DMS53 (cell line): ENCODE measurements around the gene RSPO4.
"Not testable (repeated sequence)": the region's sequence is repeated elsewhere in the genome, so short reads cannot be mapped to it uniquely, and the experiment has no call there.

Experiments used
- DNase-seq: peaks from one replicate; lab custom pipeline; 2025; lab: John Stamatoyannopoulos, UW

The RSPO4 gene

DNA sequence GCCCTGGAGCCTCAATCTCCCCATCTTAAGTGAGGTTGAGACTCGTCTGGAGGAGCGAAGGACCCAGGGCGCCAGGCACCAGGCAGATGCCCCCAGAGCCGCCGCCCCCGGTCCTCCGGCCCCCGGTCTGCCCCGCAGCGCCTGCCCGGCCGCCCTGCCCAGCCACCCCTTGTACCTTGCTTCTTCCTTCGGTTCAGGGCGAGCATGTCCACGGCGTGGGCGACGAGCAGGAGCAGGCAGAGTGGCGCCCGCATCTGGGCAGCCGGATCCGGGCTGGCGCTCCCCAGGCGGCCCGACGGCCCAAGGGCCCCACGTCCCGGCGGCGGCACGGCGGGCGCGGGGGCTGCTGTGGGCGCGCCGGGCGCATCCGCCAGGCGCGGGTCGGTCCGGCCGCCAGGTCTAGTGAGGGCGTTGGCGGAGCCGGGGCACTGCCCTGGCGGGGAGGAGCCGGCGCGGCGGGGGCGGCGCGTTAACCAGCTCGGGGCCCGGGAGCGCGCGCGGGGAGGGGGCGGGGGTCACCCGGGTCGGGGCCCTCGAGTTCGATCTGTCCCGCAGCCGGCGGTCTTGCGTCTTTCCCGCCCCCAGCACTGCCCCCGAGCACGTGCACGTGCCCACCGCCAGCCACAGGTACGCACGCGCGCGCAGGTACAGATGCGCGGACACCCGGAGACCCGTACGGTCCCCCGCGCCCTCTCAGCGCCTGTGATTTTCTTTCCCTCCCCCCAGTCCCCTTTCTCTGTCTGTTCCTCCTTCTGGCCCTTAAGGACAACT lies at the start of gene RSPO4:
RSPO4 (minus strand) TSS at position 401 of the 771 bp plus-strand sequence; CDS start at position 254, 147 bp downstream.
- DNase-seq, result peak; percentile 83

DNA sequence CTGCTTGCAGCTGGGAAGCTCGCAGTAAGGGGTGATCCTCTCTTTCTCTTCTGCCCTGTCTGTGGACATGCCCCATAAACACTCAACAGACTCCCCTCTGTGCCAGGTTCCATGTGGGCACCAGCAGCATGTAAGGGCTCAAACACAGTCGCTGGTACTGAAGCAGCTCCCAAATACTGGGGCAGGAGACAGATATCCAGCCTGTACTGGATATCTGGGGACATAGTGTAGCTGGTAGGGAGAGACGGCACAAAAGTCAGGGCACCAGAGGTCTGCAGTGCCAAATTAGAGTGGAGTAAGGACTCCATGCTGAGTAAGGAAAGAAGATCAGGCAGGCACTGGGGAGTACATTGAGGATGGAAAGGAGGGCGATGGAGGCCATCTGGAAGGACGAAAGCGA lies 48.3 kb upstream of the RSPO4 start:
- no peak for DNase-seq

DNA sequence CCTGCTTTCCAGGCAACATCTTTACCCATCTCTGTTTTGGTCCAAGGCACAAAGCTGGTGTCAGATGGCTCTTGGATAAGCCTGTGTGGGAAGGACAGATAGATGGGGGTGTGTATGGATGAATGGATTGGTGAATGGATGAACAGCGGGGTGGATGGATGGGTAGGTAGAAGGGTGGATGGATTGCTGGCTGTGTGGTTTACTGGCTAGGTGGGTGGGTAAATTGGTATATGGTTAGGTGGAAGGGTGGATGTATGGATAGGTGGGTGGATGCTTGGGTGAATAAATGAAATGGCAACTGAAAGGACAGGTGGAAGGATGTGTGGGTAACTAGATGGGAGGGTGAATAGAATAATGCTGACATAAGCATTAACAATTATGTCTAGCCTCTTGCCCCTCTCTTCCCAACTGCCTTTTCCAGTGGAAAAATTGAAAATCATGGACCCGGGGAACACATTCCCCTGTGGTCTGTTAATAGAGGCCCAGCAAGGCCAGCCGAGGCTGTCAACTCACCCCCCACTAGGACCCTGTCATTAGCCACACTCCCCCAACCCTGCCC lies 43.8 kb upstream of the RSPO4 start:
- DNase-seq, result no peak

DNA sequence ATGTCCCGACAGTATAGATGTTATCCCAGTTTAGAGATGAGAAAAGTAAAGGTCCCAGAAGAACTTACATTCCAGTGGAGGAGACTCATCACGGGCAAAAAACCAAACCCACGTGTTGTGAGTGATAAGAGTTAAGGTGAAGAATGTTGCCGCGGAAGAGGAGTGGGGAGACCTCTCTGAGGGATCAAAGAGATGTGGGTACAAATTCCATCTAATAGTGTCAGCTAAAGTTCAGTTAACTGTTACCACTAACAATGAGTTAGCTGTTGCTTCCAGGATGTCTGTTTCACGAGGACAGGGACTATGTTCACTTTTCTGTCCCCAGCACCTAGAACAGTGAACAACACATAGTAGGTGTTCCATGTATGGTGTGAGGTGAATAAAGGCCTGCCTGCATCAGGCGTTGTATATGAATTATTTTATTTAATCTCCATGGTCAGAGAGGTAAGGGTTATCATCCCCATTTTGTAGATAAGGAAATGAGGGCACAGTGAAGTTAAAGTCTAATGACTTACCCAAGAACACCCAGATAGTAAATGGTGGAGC lies 39.8 kb upstream of the RSPO4 start:
- no peak for DNase-seq

DNA sequence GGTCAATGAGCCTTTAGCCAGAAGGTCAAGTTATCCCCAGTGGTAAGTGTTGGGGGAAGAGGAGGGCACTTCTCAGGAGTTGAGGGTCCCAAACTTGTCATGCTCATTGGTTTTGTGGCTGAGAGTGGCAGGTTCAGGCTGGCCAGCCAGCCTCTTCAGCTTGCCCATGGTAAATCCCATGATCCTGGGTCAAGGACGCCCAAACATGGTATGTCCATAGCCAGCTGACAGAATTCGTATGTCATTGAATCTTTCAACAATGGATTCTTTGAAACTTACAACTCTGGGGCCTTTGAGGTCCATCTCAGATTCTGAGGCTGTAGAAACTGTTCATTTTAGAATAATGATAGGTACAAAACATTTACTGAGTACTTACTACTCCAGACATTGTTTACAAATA lies 36.1 kb upstream of the RSPO4 start:
- no peak for DNase-seq

DNA sequence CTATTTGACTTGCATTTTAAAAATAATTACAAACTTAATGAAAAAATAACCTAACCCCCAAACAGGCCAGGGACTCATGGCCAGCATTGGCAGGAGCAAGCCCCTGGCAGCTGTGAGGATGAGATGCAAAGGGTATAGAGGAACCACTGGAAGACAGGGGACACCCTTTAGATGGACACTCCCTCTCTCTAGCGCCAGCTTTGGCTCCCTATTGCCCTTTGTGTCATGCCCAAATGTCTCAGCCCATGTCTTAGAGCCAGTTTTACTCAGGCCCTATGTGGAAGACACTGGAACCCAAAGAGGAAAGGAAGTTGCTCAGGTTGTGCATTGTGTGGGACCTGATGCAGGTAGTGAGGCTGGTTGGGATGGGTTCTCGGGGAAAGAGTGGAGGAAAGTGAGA lies 34.9 kb upstream of the RSPO4 start:
- no peak for DNase-seq

DNA sequence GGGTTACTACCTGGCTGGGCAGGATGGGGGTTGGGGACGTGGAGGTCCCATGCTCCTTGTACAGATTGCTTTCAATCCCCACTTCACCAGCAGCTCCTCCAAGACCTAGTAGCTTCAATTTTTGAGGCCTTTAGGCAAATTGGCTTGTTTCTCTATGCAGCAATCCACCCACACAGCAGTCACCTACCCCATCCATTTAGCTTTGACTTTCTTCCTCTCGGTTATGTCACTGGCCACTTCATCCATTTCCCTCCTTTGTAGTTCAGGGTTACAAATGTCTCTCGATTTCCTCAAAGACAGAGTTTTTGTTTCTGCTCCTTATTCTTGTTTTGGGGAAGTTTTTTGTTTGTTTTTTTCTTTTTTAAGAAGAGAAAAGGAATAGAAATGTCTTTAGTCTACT lies 33.4 kb upstream of the RSPO4 start:
- no peak for DNase-seq

DNA sequence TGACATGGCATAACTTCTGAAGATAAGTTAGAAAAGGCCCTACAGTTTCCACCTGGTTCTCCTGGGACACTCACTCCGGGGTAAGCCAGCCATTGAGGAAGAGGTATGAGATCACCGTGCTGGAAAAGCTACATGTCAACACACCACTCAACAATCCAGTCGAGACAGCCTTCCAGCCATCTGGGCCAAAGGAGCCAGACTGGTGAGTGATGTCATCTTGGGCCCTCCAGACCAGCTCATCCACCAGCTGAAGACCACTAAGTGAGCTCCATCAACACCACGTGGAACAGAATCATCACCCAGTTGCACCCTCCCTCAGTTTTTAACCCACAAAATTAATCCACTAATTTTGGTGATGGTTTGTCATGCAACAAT lies 32.3 kb upstream of the RSPO4 start:
- peak; percentile 96 for DNase-seq

DNA sequence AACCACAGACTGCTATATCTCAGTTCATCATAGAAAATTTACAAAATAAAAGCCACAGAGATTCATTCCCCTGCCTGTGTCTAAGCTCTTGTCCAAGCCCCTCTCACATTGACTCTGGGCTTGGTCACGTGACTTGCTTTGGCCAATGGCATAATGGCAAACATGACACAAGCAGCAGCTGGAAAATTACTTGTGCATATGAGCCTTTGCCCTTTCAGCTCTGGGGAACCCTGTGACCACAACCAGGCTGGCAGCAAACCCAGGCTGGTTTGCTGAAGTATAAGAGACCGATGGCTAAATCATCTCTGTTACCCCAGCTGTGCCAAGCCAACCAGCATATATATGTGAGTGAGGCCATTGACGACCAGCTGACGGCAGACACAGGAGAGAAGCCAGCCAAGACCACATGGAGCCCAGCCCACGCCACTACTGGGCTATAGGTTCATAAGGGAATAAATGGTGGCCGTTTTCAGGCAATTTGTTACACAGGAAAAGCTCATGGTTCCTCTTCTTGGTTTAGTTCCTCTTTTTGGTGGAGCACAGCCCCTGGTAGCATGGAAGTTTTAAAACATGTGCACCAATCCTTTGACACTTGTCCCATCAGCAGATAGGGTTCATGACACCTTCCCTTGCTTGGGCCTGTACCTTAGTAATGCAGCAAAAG lies 31.8 kb upstream of the RSPO4 start:
- peak; percentile 60 for DNase-seq

DNA sequence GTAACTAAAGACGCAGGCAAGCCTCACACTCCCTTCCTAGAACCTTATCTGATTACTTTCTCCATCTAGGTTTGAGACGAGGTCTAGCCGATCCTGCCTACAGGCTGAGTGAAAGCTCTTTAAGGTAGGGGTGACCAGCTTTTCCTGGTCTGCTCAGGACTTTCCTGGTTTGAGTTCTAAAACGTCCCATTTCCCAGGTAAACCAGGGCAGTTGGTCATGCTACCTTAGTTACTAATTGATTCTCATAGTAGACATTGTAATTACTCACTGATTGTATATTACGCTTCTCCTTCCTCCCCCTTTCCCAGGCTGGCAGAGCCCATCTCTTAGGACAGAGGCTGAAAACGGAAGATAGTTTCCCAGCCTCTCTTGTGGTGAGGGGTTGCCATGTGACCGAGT lies 27.9 kb upstream of the RSPO4 start:
- no peak for DNase-seq

DNA sequence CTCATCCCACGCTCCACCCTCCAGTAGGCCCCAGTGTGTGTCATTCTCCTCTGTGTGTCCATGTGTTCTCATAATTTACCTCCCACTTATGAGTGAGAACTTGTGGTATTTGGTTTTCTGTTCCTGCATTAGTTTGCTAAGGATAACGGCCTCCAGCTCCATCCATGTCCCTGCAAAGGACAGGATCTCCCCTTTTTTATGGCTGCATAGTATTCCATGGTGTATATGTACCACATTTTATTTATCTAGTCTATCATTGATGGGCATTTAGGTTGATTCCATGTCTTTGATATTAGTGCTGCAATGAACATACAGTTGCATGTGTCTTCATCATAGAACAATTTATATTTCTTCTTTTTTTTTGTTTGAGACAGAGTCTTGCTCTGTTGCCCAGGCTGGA lies 24.1 kb upstream of the RSPO4 start:
- DNase-seq, result not testable (repeated sequence)

DNA sequence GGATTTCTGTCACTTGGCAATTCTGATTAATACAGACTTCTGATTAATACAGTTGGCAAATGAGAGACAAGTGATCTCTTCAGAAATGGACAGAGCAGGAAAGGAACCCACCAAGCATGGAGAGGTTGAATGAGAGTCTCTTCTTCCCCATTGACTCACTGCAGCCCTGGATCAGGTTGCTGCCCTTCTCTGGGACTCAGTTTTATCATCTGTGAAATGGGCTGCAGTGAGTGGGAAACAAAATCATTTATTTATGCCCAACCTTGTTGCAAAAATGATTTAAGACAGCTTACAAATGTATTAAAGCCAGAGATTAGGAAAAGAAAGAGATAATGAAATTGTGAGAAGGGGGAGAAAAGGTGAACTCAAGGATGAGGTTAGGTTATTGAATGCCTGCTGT lies 20.8 kb upstream of the RSPO4 start:
- DNase-seq, result no peak

DNA sequence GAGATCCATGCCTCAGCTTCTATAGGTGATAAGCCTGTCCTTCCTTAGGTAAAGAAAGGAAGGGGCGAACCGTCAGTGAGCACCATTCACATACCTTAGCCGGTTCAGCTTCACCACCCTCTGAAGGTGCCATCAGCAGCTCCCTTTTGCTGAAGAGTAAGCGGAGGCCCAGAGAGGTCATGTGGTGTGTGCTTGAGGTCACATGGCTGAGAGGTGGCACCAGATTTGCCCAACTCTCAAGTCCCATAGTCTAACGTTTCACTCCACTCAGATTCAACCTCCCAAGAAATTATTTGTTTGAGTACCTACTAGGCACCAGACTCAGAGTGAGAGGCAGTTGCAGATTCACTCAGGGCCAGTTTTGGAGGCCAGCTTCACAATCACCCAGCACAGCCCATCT lies 18.5 kb upstream of the RSPO4 start:
- no peak for DNase-seq

DNA sequence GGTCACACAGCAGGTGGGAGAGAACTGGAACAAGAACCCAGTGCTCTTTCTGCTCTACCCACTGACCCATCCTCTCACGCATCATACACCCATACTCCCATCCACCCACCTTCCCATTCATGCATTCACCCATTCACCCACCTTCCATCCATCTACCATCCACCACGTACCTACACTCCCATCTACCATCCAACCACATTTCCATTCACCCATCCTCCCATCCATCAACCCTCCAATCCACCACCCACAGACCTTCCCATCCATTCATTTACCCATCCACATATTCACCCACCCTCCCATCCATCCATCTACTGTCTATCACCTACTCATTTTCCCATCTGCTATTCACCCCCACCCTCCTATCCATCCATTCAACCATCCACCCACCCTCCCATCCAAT lies 17.2 kb upstream of the RSPO4 start:
- DNase-seq, result no peak

DNA sequence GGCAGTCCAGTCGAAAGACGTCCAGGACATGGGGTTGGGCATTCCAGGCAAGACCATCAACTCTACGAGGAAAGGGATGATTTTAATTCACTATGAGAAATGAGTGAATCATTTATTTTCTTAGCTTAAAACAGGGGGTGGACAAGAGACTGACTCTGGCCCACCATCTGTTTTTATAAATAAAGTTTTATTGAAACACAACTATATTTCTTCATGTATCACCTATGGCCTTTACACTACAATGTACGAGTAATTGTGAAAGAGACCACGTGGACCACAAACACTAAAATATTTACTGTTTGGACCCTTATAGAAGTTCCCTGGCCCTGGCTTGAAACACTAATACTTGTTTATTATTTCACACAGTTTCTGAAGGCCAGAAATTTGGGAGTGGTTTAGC lies 15.6 kb upstream of the RSPO4 start:
- no peak for DNase-seq

DNA sequence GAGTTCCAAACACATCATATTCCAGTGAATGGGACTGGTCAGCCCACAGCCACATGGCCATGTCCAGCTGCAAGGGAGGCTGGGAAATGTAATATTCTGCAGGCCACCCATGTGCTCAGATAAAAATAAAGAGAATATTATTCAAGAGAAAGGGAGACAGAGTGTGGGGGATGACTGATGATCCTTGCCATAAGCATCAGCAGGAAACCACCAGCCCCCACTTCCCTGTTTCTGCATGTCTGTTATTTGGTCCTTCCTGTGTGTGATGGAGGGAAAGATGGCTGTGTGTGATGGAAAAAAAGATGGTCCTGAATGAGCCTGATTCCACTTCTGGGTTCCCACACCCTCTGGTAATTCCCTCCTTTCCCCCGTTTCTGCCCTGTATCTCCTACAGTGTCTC lies 13.1 kb upstream of the RSPO4 start:
- DNase-seq, result no peak

DNA sequence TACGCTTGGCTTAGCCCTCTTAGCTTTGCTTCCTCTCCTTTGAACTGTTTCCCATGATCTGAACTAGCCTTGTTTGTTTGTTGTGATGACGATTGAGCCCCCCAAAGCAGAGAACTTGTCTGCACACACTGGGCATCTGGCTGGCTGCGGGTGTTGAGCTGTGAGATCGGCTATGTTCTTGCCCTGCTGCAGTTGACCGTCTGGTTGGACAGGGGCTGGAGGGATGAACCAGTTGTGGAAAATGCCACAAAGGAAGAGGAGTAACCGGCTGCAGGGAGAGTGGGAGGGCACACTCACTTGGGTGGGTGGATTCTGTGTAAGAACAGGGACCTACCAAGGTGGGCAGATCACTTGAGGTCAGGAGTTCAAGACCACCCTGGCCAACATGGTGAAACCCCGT lies 12.4 kb upstream of the RSPO4 start:
- no peak for DNase-seq

DNA sequence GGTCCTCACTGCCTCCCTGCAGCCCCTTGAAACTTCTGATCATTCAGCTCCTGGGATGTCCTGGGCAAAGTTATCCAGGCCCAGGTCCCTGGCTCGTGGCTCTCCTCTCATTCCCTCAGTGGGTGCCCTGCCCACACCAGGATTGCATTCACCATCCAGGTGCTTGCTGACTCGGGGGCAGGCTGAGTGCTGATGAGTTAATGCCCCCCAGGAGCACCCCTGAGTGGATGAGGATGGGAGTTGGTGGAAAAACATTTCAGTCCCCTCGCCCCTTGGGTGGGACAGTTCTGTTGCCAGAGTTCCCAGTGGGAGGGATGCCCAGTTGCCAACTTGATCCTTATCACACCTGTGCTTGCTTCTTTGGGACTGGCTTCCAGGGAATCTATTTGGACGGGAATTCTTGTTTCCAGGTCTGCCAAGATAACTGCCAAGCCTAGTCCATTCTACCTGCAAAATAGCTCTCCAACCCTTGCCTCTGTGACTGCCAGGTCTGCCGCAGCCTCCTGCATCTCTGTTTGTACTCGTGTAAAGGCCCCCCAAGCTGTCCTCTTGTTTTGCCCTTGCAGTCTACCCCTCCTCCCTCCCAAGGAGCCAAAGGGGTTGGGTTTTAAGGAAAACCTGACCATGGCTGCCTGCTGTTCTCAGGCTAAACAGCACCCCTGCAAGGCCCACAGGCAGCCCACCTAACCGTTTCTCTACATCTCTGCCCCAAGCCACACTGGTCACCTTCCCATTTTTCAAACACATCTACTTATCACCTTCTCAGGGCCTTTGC lies 11.6 kb upstream of the RSPO4 start:
- DNase-seq, result no peak

DNA sequence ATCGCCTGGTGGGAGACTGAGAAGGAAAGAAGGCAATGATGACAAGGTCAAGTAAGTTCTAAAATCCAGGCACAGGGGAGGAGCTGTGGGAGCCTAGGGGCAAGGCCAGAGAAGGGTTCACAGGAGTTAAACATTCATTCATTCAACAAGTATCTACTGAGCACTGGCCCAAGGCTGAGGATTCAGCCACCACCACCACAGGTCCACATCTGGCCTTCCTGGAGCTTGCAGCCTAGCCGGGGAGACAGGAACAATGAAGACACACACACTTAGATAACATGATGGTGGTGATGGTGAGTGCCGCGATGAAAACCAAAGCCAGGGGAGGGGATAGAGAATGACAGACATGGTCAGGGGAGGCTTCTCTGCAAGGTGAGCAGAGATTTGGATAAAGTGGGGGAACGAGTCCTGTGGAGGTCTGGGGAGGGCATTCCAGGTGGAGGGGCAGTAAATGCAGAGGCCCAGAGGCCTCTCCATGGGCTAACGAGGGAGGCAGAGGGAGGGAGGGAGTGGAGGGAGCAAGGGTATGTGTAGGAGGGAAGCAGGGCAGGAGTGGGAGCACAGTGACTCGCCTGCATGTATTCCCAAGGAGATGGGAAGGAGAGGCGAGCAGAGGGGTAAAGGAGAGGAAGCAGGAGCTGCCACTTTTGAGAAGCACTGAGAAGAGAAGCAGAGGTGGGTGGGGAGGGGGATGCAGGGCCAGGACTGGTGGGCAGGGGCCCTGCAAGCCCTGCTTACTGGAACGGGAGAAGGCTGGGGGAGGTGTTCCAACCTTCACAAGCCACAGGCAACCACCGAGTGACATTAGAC lies 10.5 kb upstream of the RSPO4 start:
- DNase-seq, result no peak

DNA sequence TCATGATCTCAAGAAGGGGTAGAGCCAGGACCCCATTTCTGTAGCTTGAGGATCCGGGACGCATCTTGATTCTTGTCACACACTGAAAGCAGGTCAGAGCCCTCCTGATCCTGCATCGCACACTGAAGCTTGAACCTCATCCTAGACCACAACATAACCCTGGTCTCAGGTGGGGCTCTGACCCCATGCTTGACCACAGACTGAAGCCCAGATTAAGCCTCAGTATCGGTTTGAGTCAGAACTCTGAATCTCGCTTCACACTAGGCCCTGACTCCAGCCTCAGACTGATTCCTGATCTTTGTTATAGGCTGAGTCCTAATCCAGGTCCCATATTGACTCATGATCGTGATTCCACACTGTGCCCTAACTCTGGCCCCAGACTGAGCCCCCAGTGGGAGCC lies 8.5 kb upstream of the RSPO4 start:
- DNase-seq, result no peak

DNA sequence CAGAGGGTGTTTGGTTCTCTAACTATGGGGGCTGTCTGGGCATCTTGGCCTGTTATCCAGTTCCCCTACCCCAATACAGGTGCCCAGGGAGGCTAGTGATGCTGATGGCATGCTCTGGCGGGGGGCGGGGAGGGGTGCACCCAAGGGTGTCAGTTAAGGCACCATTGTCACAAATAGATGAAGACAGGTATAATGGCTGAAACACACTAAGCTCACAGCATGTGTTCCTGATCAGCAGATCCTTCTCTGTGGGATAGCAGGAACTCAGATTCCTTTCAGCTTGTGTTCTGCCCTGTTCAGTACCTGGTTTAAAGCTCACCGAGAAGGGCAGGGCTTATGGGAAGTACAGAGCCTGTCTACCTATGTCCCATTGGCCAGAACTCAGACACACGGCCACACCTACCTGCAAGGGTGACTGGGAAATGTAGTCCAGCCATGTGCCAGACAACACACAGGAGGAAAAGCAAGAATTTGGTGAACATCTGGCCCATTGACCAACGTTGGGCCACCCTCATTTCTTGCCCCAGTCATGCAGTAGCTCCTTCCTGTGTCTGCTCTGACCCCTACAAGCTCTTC lies 3.4 kb upstream of the RSPO4 start:
- DNase-seq, result peak; percentile 86
